Stimulated activated CD8-positive, alpha-beta memory T cell treated with anti-CD3 and anti-CD28 coated beads, Interleukin-12 subunit alpha, Interleukin-12 subunit beta, amount 100 ng/mL, for 1 hour (primary cell): ENCODE measurements around the gene LRMDA.

ENCODE experiments used
- DNase-seq: peaks from one replicate; pipeline ENCODE4 v3.0.0-alpha.2; 2020; ENCODE audit warnings: low read depth

The LRMDA gene

DNA sequence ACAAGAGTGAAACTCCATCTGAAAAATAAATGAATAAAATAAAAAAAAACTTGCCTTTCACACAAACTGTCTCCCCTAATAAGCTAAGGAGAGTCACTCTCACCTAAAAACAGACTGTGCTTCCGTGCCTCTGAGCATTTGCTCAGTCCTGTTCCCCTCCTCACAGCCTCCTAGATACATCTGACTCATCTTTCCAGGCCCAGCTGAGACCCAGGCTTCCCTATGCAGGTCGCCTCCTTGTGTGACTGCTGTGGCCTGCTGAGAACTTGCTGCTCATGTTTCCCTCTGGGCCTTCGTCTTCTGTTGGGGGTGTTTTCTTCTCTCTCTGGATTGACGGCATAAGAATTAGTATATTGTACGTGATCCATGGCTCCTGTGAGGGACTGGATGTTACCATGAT, 777.7 kb downstream of the LRMDA start:
- no peak for DNase-seq

DNA sequence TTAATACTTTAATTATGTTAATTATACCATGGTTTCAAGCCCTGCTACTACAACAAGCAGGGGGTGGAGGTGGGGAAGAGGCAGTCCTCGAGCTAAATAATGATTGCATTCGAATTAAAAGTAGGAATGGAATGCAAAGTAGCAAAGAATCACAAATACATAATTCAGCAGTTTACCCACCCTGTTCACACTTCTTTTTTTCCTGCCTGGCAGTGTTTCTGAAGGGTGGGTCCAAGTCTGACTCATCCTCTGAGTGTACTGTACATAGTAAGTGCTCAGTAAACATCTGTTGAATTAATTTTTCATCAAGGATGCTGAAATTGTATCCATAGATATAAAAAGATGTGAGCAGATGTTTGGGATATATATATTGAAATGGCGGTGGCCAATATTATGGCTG, 778.8 kb downstream of the LRMDA start:
- DNase-seq = no peak

DNA sequence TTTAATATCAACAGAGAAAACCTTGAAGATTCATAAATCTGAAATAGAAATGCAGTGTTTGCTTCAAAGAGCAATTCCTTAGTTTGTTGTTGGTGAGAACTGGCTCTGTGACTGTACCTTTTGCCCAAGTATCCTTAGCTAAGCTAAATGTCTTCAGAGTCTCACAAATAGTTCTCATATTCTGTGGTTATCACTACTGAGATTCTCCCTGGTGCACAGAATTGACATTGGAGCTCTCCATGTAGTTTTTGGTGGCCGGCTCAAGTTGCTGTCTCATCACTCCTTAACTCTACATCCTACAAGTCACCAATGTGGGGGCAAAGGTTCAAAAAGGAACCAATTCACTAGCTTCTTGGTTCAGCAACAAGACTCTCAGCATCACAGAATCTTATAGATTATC, 780.3 kb downstream of the LRMDA start:
- DNase-seq = no peak

DNA sequence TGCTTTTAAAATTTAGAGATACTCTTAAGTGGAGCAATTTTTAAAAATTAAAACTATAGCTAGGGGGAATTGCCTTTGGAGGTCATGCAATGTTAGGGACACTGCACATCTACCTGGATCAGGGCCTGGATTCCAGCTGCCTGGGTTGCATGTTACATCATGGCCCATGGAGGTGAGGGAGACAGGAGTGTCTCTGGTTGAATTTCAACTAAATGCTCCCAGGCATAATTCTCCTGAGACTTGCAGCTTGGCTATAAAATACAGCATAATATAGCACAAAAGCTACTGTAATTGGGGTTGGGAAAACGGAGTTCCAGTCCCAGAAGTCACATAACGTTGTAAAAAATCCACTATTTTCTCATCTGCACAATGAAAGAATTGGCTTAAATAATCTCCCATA, 782.5 kb downstream of the LRMDA start:
- DNase-seq = no peak

DNA sequence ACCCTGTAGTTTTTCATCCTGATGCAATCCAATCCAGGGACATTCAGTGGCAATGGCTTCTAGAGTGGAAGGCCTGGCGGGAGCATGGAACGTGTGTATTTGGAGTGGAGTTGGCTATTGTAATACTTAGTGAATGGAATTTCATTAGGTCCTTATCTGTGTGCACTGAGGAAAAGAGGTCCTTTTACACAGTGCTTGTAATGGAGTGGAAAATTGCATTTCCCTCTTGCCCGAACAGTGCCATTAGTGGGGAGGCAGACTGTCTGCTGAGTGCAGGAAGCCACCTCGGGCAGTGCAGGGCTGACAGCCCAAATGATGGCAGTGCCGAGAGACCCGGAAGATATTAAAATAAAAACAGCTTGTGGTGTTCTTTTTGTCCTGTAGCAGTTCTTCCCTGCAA, 786.6 kb downstream of the LRMDA start:
- DNase-seq = no peak

DNA sequence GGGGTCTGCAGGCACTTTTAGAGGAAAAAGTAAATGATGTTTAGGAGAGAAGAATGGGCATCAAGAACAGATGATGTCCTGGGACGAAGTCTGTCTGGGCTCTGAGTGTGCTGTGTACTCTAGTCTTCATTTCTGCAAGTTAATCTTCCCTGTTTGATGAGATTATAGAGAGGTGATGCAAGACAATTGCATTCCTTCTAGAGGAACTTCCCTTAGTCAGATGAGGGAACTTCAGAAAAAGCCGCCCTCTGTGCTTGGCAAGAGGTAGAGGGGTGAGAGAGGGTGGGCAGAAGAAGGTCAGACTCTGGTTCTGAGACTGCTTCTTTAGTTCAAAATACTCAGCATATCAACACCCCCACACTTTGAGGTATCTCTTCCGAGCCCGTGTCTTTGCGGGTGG, 797.9 kb downstream of the LRMDA start:
- DNase-seq = no peak

DNA sequence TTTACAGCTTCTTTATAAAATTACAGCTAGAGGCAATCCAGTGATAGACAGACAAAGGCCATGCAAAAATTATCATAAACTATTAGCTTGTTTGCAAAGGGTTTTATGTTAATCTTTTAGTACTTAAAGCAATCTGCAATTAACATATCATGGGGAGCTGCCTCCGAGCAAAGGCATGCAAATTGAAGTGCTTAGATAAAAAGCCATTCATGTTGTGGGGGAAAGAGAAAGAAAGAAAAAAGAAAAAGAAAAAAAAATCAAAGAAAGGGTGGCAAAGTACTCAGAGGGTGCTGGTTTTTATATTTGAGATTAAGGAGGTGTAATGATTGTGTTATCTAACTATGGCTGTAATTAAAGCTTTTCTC, 799.5 kb downstream of the LRMDA start:
- no peak for DNase-seq

DNA sequence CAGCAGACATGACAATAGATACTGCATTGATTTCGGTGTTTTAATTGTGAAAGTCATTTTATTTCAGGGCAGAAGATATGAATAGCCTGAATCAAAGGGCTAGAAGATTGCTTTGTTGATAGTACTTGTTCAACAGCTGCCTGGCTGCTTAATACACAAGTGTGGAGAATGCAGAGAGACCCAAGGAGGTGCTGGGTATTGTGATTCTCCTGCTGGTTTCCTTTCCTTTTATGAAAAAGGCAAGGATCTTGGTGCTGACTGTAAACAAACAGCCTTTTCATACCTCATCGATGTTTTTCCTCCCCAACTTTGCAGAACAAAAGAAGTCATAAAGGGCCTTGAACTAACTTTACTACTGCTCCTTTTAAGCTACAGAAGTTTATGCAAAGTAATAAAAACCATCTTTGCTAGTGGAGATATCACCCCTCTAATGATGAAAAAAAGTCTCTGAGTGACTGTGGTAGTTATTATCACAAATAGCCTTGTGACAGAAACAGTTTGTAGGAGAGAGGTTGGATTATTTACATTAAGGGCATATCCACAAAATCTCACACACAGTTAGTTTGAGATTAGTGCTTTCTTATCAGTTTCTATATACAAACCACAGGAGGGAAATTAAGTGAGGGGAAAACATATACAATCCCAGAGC, 800.0 kb downstream of the LRMDA start:
- no peak for DNase-seq

DNA sequence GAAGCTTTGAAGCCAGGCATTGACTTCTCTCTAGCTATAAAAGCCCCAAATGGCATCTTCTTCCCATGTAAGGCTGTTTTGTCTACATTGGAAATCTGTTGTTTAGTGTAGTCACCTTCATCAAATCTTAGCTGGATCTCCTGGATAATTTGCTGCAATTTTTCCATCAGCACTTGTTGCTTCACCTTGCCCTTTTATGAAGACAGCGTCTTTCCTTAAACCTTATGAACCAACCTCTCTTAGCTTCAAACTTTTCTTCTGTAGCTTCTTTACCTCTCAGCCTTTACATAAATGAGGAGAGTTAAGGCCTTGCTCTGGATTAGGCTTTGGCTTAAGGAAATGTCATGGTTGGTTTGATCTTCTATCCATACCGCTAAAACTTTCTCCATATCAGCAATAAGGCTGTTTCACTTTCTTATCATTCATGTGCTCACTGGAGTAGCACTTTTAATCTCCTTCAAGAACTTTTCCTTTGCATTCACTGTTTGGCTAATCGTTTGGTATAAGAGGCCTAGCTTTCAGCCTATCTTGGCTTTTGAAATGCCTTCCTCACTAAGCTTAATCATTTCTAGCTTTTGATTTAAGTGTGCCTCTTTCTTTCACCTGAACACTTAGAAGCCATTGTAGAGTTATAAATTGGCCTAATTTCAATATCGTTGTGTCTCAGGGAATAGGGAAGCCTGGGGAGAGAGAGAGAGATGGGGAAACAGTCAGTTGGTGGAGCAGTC, 803.2 kb downstream of the LRMDA start:
- DNase-seq = no peak

DNA sequence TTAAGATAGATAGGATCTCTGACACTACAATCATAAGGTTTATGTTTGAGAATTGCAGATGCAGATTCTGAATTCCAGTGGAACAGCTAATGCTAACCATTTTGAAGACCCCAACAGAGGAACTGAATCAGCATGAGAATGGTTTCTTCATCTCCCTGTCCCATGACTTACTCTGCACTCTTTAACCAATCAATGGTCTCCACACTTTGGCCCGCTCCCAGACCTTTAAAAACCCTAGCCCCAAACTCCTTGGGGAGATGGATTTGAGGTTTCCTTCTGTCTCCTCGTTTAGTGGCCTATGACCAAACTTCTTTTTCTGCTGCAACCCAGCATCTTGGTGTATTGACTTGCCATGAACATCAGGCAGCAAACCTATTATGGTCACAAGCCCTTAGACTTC, 804.9 kb downstream of the LRMDA start:
- no peak for DNase-seq

DNA sequence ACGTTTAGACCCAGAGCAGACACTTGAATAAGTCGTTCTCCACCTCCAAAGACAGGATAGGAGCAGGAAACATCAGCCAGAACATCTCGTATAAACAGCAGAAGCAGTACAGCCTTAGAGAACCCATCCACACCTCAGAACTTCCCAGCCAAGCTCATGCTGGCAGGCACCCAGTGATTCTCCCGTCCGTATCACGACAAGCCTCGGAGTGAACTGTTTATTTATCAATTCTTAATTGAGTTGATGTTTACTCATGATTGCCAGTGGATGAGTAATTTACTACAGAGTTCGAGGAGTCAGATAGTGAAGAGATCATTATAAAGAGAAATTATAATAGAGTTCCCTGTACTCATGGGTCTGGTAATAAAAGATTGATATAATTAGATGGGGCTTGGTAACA, 811.5 kb downstream of the LRMDA start:
- DNase-seq = no peak

DNA sequence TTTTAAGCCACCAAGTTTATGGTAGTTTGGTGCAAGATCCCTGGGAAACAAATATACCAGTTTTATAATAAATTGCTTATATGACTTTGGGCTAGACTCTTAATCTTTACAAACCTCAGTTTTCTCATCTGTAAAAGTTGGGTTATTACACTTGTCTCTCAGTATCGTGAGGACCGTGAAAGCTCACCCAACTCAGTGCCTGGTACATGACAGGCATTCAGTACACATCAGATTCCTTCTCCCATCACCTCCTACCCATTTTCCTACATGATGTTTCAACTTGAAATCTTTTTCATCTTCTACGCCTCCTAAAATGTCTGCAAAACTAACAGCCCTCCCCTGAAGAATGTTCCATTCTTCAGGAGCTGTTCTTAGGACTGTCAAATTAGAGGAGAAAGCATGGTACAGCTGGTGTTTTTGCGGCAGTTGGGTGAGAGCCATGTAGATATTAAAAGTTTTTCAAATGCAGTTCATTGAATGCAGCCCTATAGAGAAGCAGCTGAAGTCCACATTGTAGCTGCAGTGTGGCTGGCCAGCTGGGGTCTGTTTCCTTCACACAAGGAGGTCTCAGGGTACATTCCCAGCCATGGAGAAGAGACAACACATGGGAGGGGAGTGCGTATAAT, 812.8 kb downstream of the LRMDA start:
- DNase-seq = no peak

DNA sequence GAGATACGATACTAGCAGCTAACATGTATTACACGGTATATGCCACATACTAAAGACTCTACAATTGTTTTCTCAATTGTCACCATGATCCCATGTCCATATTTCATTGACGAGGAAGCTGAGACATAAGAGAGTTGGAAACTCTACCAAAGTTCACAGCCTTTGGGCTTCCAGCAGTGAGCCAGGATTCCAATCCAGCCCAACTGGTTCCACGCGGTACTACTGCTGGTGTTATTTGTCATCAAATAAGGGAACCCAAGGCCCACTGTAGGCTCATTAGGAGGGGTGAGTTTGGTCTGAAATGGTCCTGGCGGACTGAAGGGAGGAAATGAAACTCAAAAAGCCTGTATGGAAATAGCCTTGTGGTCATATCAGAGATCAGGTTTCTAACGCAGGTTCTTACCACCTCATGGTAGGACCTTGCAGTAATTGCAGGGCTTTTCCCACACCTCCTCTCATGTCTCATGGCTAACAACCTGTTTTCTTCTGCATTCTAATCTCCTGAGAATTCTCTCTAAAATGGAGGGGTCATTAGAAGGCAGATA, 814.6 kb downstream of the LRMDA start:
- no peak for DNase-seq

DNA sequence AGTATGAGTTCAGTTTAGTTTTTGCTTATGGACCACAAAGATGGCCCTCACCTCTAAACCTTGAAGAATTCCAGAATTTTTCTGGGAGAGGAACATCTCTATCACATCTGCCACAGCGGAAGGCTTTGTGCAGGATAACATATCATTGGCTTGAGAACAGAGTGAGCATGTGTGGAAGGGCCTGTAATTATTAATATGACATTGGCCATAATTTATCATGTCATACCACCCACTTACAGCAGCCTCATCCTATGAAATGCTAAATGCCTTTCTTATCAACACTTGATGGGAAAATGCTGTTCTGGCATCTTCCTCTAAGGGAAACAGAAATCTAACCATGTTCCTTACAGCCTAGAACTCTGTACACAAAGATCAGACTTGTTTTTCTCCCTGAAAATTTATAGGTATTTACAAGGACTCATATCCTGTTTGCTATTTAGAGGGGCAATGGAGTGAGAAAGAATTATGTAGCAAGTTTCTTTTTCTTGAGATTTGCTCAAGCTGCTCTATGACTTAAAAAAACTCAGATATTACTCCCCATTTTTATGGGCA, 817.3 kb downstream of the LRMDA start:
- DNase-seq = no peak

DNA sequence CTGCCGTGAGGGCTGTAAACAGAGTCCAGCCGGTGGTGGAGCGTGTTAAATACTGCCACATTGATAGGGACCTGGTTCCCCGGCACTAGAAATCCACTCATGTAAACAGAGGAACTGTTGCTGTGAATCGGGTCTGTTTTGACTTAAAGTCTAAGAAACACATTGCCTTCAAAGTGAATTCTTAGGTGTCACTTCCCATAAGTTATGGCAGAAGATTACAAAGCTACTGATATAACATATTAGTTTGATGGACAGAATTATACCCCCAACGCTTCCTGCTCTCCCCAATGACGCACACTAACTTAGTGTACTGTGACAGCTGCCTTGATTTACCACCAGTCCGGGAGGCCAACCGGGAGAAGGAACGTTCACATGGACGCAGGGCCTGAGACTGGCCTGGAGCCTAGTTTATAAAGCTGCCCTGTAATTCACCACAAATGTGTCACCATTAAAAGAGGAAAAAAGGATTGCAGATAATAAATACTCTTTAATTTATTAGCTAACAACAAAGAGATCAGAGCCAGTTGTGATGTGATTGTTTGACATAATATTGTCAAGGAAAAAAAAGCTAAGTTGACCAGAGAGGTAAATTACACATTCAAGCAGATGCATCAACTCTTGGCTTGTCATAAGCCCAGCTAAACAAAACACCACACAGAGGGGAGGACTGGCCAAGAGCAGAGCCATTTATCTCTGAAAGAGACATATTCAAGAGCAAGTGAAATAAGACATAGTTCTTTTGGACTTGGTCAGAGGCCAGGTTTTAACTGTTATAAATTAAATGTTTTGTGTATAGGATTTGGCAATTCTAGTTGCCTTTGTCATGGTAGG, 820.6 kb downstream of the LRMDA start:
- DNase-seq = no peak

DNA sequence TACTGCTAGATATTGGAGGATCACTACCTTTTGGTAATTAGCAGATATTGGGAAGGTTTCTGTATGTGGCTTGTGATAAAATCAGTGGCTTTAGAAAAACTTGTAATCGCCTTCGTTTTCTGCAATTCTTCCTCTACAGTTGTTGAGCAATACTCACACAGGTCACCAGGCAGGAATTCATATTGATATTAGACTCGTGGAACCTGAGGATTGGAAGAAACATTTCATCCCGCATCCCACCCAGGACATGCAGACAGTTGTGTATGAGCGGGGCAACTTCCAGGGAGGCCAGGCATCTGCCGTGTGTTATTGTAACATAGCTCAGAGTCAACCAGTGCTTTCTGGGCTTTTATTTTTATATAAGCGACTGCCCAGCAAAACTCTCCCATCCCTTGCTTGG, 821.3 kb downstream of the LRMDA start:
- DNase-seq = no peak

DNA sequence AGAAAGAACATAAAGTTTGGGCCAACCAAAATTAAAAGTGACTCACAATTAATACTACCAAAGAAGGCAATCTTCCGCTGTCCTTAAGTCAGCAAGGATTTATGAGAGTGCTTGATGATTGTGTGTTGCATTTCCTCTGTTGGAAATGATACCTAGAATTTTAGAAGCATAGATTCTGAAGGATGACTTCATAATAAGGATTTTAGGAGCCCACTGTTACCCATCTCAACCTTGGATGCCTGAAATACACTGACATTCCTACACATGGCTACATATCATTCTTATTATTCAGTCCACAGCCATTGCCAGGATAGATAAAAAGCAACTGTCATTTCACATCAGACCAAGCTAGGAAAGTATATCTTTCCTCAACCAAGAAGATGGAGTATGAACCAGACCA, 823.8 kb downstream of the LRMDA start:
- DNase-seq = no peak

DNA sequence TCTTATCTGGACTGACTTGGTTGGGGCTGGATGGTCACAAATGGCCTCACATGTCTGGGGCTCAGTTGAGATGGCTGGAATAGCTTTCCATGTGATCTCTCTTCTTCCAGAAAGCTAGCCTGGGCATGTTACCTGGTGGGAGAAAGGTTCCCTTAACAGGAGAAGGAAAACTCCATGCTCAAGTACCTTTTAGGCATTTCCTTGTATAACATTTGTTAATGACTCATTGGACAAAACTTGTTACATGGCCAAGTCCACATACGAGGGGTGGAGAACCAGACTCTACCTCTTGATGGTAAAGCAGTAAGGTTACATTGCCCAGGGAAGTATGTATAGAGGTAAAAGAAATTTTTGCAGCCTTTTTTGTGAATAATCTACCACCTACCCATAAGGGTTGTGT, 826.4 kb downstream of the LRMDA start:
- DNase-seq = no peak

DNA sequence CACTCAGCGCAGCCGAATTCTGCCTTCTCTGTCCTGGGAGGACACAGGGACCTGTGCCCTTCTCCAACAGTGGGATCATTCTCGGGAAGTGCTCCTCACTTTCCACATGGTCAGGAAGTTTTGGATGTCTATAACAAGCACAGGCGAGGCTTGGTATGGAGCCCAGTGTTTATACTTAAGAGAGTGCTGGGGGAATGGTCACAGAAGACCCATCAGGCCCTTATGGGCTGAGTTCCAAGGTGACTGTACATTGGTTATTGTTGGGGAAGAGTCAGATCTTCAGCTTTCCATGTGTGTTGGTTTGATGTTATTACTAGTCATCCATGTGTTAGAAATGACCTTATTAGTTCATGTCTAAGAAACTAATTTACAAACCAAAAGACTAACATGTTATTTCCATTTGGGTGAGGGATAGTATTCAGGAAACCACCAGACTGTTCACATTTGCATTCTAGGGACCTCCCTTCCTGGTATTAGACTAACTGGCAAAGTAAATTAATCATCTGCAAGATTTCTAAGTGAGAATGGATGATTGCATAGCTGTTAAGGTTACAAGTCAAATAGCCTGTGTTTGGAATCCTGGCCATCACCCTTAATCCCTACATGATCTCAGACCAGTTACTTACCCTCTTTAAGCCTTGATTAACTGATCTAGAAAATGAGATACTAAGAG, 834.2 kb downstream of the LRMDA start:
- no peak for DNase-seq

DNA sequence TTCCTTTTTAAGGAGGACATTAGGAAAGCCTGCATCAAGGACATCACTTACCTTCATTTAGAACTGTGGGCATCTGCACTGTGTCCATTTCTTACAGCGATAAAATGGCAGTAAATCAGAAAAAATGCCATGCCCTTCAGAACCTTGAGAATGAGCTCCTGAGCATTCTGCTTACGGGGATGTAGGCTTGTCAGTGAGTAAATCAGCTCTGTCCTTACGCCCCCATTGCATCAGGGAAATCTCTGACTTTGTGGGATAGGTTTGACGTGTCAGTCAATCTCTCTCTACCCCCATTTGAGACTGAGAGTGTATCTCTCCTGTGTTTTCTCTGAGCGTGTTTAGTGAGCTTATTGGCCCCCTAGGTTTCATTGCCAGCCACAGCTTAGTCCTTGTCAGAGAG, 837.1 kb downstream of the LRMDA start:
- no peak for DNase-seq

DNA sequence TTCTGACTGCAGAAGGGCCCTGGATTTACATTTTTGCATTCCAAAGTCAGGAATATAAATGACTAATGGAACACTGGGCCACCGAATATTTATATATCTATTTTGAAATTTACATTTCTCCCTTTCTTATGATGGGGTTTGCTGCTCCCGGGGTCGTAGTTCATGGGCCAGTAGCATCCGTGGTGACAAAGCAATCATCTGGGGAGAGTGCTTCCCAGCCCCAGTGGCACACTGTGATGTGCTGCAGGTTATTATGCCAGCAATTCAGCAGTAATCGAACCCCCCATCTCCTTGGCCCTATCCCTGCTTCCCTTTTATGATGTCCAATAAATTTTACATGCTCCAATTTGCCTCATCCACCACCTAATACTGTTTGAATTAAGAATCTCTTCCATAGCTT, 837.5 kb downstream of the LRMDA start:
- DNase-seq = no peak

DNA sequence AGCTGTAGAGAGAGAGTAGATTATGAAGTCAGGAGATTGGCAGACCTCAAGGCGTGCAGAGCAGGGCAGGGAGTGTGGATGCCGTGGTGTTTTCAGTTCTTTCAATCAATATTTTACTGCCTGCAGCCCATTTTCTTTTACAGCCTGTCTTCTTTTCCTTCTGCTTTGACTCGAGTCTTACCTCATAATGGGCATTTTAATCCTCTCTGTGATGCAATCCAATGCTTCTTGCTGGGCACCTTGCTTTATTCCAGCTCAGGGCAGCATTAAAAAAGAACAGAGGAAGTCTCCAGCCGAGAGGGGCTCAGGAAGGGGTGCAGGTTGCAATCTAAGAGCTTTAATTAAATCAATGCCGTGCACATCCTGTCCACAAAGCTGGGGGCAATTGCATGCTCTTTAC, 839.0 kb downstream of the LRMDA start:
- DNase-seq = no peak
